PFSK-1 (cell line): ENCODE measurements around the gene PKM.

Experiments
- FOXP2 ChIP-seq: optimal IDR thresholded peaks from 2 replicates; pipeline ENCODE3; 2011; ENCODE audit warnings: borderline replicate concordance, control low read depth, inconsistent platforms; ENCODE audit not compliant: insufficient read depth; ENCODE audit errors: extremely low read length, extremely low read depth
- POLR2AphosphoS5 ChIP-seq: IDR thresholded peaks from 2 replicates; pipeline ENCODE4 v1.6.1; 2012; ENCODE audit warnings: low read depth, mild to moderate bottlenecking, control low read depth, low read length, moderate library complexity
- SIN3A ChIP-seq: IDR thresholded peaks from 2 replicates; pipeline ENCODE4 v1.6.1; 2012; ENCODE audit warnings: mild to moderate bottlenecking, low read length, moderate library complexity, borderline replicate concordance; ENCODE audit not compliant: insufficient read depth
- TAF1 ChIP-seq: IDR thresholded peaks from 2 replicates; pipeline ENCODE4 v1.6.1; 2012; ENCODE audit warnings: low read length, control low read depth, borderline replicate concordance; ENCODE audit not compliant: insufficient read depth
- TF ChIP-seq, protein P1 (sequence below), 2 experiments: IDR thresholded peaks; 2 replicates each; pipeline versions ENCODE4 v1.6.1 to v1.8.0; 2011 to 2012; ENCODE audit warnings: low read depth in 2 of 2, low read length in 2 of 2, control low read depth in 1 of 2, inconsistent platforms in 1 of 2, mild to moderate bottlenecking in 1 of 2, moderate library complexity in 1 of 2; ENCODE audit not compliant: insufficient read depth in 1 of 2

The PKM gene

GRCh38 chr15:72192416-72192815 is 38.6 kb downstream of the PKM start:
- TF ChIP-seq FOXP2, result no peak
- TF ChIP-seq, protein P1, sequence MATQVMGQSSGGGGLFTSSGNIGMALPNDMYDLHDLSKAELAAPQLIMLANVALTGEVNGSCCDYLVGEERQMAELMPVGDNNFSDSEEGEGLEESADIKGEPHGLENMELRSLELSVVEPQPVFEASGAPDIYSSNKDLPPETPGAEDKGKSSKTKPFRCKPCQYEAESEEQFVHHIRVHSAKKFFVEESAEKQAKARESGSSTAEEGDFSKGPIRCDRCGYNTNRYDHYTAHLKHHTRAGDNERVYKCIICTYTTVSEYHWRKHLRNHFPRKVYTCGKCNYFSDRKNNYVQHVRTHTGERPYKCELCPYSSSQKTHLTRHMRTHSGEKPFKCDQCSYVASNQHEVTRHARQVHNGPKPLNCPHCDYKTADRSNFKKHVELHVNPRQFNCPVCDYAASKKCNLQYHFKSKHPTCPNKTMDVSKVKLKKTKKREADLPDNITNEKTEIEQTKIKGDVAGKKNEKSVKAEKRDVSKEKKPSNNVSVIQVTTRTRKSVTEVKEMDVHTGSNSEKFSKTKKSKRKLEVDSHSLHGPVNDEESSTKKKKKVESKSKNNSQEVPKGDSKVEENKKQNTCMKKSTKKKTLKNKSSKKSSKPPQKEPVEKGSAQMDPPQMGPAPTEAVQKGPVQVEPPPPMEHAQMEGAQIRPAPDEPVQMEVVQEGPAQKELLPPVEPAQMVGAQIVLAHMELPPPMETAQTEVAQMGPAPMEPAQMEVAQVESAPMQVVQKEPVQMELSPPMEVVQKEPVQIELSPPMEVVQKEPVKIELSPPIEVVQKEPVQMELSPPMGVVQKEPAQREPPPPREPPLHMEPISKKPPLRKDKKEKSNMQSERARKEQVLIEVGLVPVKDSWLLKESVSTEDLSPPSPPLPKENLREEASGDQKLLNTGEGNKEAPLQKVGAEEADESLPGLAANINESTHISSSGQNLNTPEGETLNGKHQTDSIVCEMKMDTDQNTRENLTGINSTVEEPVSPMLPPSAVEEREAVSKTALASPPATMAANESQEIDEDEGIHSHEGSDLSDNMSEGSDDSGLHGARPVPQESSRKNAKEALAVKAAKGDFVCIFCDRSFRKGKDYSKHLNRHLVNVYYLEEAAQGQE (IDR thresholded peaks at IDR 0.05; ENCODE audit: insufficient read depth in 1 of 2, low read depth in 2 of 2, low read length in 2 of 2), result no peak
- TF ChIP-seq TAF1, result no peak
- TF ChIP-seq POLR2AphosphoS5, result no peak
- no peak for TF ChIP-seq SIN3A

DNA sequence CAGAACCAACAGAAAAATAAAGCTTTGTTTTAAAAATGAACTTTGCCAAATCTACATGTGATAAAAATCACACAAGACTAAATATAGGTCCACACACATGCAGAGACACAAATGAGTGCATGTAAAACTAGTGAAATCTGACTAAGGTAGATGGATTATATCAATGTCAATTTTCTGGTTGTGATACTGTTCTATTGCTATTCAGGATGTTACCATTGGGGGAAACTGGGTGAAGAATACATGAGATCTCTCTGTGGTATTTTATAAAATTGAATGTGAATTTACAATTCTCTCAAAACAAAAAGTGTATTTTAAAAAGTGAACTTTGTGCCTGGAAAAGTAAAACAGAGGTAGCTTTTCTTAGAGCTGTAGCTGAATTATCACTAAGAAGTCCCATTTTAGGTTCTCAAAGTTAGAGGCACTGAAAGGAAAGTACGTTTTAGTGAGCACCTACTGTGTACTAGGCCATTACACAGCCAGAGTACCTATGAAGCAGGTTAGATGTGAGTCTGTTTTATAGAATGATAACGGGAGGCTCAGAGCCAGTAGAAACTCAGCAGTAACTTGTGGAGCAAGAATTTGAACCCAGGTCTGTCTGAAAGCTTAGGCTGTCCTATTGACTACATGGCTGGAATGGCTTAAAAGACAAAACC is 41.6 kb downstream of the PKM start:
- TF ChIP-seq SIN3A, result no peak
- TF ChIP-seq POLR2AphosphoS5, result no peak
- no peak for TF ChIP-seq TAF1
- TF ChIP-seq, protein P1 (IDR thresholded peaks at IDR 0.05; ENCODE audit: insufficient read depth in 1 of 2, low read depth in 2 of 2, low read length in 2 of 2), result no peak
- TF ChIP-seq FOXP2, result no peak

- TF ChIP-seq, protein P1 (IDR thresholded peaks at IDR 0.05; ENCODE audit: insufficient read depth in 1 of 2, low read depth in 2 of 2, low read length in 2 of 2), result no peak
- TF ChIP-seq FOXP2 (no peak), SIN3A (no peak), POLR2AphosphoS5 (no peak), TAF1 (no peak)
Measured at GRCh38 chr15:72184165-72184811, 46.7 kb downstream of the PKM start.

- TF ChIP-seq POLR2AphosphoS5, result no peak
- TF ChIP-seq TAF1, result no peak
- TF ChIP-seq FOXP2, result no peak
- TF ChIP-seq, protein P1 (IDR thresholded peaks at IDR 0.05; ENCODE audit: insufficient read depth in 1 of 2, low read depth in 2 of 2, low read length in 2 of 2), result no peak
- TF ChIP-seq SIN3A, result no peak
Measured at GRCh38 chr15:72183781-72184164, 47.2 kb downstream of the PKM start.
